HFF-Myc (cell line): ENCODE measurements around the gene PIK3R3.
A peak's percentile ranks its signal among the peaks of the same experiment; 100 is the strongest.

Source experiments
- DNase-seq: peaks from one replicate; pipeline ENCODE4 v3.0.0-alpha.2; 2011; ENCODE audit warnings: low read depth; ENCODE audit errors: extremely low read depth
- H3K4me3 ChIP-seq: replicated peaks from 2 replicates; pipeline ENCODE4 v1.5.1; 2011; ENCODE audit warnings: low read depth, mild to moderate bottlenecking, control low read depth, low read length
- CTCF ChIP-seq: IDR thresholded peaks from 2 replicates; pipeline ENCODE4 v1.5.1; 2012; ENCODE audit warnings: mild to moderate bottlenecking, low read depth, low read length, control low read depth; ENCODE audit errors: missing control alignments

PIK3R3 gene

GRCh38 chr1:46134660-46135331 is 2.4 kb upstream of the PIK3R3 start:
- TF ChIP-seq CTCF: no peak
- DNase-seq: no peak

GRCh38 chr1:46133781-46134350 is 1.4 kb upstream of the PIK3R3 start:
- DNase-seq: no peak
- no peak for TF ChIP-seq CTCF
- peak overlapping the region; percentile 68 for H3K4me3 ChIP-seq

More at GRCh38 chr1:46134660-46135331, 2.4 kb upstream of the PIK3R3 start:
- H3K4me3 ChIP-seq: no peak overlapping the region

GRCh38 chr1:46133181-46133658 is 791 bp upstream of the PIK3R3 start:
- TF ChIP-seq CTCF: no peak
- DNase-seq: no peak
- H3K4me3 ChIP-seq: peak overlapping the region; percentile 68

GRCh38 chr1:46131712-46132528 is 509 bp downstream of the PIK3R3 start:
- no peak for TF ChIP-seq CTCF
- DNase-seq: no peak
- H3K4me3 ChIP-seq: peak overlapping the region; percentile 68

GRCh38 chr1:46131093-46131492 is 1.3 kb downstream of the PIK3R3 start:
- DNase-seq: no peak
- TF ChIP-seq CTCF: no peak
- H3K4me3 ChIP-seq: peak overlapping the region; percentile 68

- no peak for DNase-seq
- no peak for TF ChIP-seq CTCF
- H3K4me3 ChIP-seq: peak overlapping the region; percentile 68
Observed at GRCh38 chr1:46130606-46131005, 1.8 kb downstream of the PIK3R3 start.
